Activated CD8-positive, alpha-beta memory T cell treated with anti-CD3 and anti-CD28 coated beads, Interleukin-2, amount 50 U/mL, for 4 hours (primary cell): Measurements from ENCODE around the gene MRPL57.
"Not testable (repeated sequence)": the region's sequence is repeated elsewhere in the genome, so short reads cannot be mapped to it uniquely, and the experiment has no call there.

Source experiments
- DNase-seq: peaks from one replicate; pipeline ENCODE4 v3.0.0-alpha.2; 2020

MRPL57 gene

GRCh38 chr13:21176215-21176981 lies at the start of gene MRPL57, which contains the start of gene SKA3:
MRPL57 (plus strand) TSS chr13:21176658; CDS start chr13:21176917, 259 bp downstream.
SKA3 (minus strand) TSS chr13:21176552; CDS start chr13:21176477, 75 bp downstream.
- peak; percentile 92 for DNase-seq

DNA sequence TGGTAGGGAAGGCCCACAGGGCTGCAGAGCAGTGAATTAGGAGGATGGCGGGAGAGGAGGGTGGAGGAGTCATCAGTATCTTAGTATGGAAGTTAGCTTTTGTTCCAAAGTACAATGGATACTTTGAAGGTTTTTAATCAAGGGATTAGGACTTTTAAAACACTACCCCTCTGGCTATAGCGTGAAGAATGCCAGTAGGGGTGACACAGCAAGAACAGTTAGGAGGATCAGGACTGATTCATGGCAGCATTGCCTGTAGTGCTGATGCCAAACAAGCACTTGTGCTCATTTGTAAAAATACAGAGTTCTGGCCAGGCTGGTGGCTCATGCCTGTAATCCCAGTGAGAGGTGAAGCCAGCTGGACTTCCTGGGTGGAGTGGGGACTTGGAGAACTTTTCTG lies 46.3 kb upstream of the MRPL57 start:
- DNase-seq: no peak

DNA sequence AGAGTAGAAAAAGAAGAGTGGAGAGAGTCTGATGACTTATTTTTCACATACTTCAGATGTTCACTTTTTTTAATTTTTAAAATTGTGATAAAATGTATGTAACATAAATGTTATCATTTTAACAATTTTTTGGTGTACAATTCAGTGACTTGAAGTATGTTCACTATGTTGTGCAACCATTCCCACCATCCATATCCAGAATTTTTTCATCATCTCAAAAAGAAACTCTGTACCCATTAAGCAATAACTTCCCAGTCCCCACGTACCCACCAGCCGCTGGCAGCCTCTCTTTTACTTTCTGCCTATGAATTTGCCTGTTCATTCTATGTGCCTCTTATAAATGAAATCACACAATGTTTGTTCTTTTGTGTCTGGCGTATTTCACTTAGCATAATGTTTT lies 43.4 kb upstream of the MRPL57 start:
- DNase-seq: no peak

GRCh38 chr13:21134475-21134874 lies 42.0 kb upstream of the MRPL57 start:
- DNase-seq: no peak

DNA sequence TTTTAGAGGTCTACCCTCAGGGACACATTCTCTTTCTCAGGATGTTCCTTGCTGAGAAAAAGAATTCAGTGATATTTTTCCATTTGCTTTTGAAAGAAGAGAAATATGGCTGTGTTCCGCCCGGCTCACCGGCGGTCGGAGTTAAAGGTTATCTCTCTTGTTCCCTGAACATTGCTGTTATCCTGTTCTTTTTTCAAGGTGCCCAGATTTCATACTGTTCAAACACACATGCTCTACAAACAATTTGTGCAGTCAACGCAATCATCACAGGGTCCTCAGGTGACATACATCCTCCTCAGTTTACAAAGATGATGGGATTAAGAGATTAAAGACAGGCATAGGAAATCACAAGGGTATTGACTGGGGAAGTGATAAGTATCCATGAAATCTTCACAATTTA lies 40.6 kb upstream of the MRPL57 start:
- not testable (repeated sequence) for DNase-seq

- DNase-seq: no peak
Measured at GRCh38 chr13:21137696-21138095, 38.8 kb upstream of the MRPL57 start.

DNA sequence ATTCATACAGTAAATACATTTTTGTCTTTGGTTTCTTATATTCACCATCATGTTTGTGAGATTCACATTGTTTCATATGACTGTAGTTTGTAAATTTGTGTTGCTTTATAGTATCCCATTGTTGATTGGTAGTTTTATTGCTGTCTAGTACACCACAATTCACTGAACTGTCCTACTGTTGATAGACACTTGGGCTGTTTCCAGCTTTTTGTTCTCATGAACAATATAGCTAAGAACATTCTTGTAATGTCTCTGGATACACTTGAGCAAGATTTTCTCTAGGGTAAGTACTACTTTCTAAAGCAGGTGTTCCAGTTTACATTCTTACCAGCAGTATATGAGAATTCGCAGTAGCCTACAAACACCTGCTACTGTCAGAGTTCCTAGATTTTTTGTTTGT lies 37.9 kb upstream of the MRPL57 start:
- DNase-seq: no peak

GRCh38 chr13:21139374-21139773 lies 37.1 kb upstream of the MRPL57 start:
- no peak for DNase-seq

- no peak for DNase-seq
Measured at GRCh38 chr13:21142766-21143165, 33.7 kb upstream of the MRPL57 start.

GRCh38 chr13:21147827-21148226 lies 28.6 kb upstream of the MRPL57 start:
- DNase-seq: no peak

DNA sequence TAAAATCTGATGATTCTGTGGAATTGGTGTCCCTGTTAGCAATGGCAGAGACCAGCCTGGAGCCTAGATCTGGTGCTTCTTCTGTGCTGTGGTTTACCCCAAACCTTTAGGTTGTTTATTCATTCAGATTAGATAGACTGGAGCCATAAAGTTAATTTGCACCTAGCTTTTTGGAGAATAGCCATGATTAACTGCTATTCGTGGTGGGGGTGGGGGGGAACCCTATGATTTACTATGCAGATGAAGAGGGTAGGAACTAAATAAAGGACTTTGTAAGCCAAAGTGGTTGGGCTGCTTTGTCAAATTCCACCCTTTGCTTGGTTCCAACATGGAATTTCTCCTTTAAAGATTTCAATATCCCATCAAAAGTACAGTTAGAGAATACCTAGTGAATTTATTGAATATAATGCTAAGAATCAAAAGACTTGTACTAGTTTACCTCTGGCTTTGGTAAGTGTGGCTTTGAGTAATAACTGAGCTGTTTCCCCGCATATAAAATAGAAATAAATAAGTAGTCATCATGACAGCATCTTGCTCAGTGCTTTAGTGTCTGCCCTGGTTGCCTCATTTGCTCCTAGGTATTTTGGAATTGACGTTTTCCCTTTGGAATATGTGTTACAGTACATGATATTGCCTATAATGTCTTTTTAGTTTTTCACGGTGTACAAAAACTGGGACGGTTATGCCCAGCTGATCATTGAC lies 27.8 kb upstream of the MRPL57 start:
- DNase-seq: no peak

DNA sequence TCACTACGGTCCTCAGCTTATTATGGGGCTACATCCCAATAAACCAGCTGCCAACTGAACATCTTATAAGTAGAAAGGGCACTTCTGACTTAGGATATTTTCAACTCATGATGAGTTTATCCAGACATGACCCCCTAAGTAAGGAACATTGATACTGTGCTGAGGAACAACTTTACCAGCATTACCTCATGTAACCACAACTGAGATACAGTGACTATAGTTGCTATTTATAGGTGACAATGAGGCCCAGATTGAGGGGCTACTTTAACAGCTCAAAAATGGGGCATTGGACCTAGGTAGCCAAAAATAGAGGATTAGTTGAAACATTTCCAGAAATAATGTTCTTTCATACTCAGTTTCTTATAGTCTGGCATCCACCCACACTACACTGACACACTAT lies 26.9 kb upstream of the MRPL57 start:
- no peak for DNase-seq

- no peak for DNase-seq
Measured at GRCh38 chr13:21150013-21150412, 26.4 kb upstream of the MRPL57 start.

DNA sequence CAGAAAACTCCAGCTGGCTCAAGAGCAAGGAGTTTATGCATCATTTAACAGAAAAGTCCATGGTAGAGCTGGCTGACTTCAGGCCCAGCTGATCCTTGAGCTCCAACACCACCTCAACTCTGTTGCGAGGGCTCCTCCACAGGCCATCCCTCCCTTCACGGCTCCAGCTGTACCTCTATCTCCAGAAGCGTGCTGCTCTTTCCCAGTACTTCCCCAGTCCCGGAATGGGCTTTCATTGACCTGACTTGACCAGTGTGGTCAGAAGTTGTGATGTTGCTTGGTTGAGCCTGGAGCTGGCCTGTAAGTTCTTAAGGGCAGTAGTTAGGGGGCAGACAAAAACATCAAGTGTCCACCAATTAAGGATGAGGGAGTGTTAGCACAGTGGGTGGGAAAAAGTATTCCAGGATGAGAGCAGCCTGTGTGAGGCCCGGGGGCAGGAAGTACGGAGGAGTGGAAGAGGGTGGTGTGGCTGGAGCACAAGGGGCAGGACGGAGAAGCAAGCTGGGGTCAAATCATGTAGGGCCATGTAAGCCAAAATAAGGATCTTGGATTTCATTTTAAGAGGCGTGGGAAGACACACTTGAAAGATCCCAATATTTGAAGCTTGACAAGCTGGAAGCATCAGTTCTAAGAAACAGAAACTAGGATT lies 24.1 kb upstream of the MRPL57 start:
- no peak for DNase-seq

GRCh38 chr13:21164631-21165030 lies 11.8 kb upstream of the MRPL57 start:
- DNase-seq: no peak

- not testable (repeated sequence) for DNase-seq
Measured at GRCh38 chr13:21165606-21166005, 10.9 kb upstream of the MRPL57 start.

- no peak for DNase-seq
Measured at GRCh38 chr13:21171420-21171819, 5.0 kb upstream of the MRPL57 start.

GRCh38 chr13:21173767-21174166 lies 2.7 kb upstream of the MRPL57 start:
- DNase-seq: not testable (repeated sequence)

DNA sequence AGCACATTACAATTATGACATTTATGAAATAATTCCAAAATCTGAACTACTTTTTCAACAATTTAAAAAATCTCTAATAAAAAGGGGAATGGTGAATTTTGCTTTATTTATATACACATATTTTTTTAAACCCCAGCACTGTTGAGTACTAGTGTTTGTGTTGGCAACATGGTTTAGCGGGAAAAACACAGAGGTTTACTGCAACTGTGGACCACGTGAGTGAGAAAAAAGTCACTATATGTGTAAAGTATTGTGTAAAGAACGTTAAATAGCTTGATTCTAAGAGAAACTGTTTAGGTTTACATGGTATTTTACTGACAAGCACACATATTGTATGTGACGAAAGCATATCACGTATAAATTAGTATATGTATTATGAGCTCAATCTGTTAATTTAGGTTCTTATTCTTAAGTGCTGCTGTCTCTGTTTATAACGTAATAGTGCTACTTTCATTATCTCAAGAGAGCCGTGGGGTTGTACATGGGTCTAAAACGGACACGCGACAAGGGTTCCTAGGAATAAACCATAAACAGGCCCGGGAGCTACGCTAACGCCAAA lies 723 bp upstream of the MRPL57 start:
- DNase-seq: no peak

DNA sequence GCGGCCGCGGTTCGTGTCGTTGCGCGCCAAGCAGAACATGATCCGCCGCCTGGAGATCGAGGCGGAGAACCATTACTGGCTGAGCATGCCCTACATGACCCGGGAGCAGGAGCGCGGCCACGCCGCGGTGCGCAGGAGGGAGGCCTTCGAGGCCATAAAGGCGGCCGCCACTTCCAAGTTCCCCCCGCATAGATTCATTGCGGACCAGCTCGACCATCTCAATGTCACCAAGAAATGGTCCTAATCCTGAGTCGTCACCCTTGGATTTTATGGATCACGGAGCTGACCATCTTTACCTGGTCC lies 475 bp downstream of the MRPL57 start:
- DNase-seq: no peak

- no peak for DNase-seq
Measured at GRCh38 chr13:21181671-21182070, 5.2 kb downstream of the MRPL57 start.

DNA sequence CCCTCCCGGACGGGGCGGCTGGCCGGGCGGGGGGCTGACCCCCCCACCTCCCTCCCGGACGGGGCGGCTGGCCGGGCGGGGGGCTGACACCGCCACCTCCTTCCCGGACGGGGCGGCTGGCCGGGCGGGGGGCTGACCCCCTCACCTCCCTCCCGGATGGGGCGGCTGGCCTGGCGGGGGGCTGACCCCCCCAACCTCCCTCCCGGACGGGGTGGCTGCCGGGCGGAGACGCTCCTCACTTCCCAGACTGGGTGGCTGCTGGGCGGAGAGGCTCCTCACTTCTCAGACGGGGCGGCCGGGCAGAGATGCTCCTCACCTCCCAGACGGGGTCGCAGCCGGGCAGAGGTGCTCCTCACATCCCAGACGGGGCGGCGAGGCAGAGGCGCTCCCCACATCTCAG lies 10.0 kb downstream of the MRPL57 start:
- not testable (repeated sequence) for DNase-seq

DNA sequence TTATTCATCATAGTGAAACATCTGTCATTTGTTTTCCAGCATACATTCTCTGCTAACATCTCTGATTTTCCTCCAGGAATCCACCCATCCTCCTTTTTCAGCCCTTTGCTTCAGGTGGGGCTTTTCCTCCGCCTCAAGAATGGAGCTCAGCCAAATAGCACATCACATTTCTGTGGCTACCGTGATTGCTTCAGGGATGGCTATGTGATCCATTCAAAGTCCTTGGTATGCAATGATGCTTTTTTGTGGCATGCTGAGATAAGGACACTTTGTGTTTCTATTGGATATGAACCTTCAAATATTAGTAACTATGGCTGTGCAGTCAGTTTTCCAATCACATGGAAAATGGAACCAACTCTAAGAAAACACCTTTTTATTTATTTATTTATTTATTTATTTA lies 18.3 kb downstream of the MRPL57 start:
- DNase-seq: not testable (repeated sequence)
